Uterus (tissue), 2 donors: ENCODE measurements around the gene LDLRAD1.

Source experiments
- CTCF ChIP-seq, 4 experiments: fragments of 200-600 bp in 2 of 4; fragments of 450-650 bp in 2 of 4; sonication (generic) in 2 of 4; IDR thresholded peaks; one replicate each; pipeline ENCODE4 v1.5.1; 2016 to 2019; ENCODE audit warnings: antibody characterized with exemption in 4 of 4, mild to moderate bottlenecking in 2 of 4, moderate library complexity in 1 of 4
- POLR2A ChIP-seq, 2 donors: fragments of 450-650 bp; IDR thresholded peaks; one replicate each; pipeline ENCODE4 v1.6.1; 2016; ENCODE audit warnings: antibody characterized with exemption in 2 of 2, mild to moderate bottlenecking in 1 of 2, moderate library complexity in 1 of 2

GRCh38 chr1:54064299-54064698 lies 46.3 kb upstream of the LDLRAD1 start:
- TF ChIP-seq POLR2A (IDR thresholded peaks at IDR 0.05) (no peak), CTCF (IDR thresholded peaks at IDR 0.05) (no peak)
